ENCODE data around the gene XCL1. TPM values are rescaled to one million over a fixed set of nuclear protein-coding genes. Genes with fewer than 3 reads are reported as not detected.
"Not testable (repeated sequence)": the region's sequence is repeated elsewhere in the genome, so short reads cannot be mapped to it uniquely, and the experiment has no call there.

The XCL1 gene
- total RNA-seq, 2 experiments from 2014 or later, result 0.22 to 0.38 TPM

GRCh38 chr1:168591066-168591465 is 14.7 kb downstream of the XCL1 start:
- DNase-seq, result no peak
- no peaks in the 10 kb centered on the region for H3K9me3 ChIP-seq (ENCODE audit: control insufficient read depth in 1 of 2, insufficient read depth in 1 of 2, low read length in 2 of 2)
- Mint-ChIP-seq H3K36me3 (ENCODE audit: low read depth) (no peaks in the 10 kb centered on the region), H3K4me3 (no peak overlapping the region), H3K27ac (no peak overlapping the region), H3K4me1 (ENCODE audit: low read depth) (no peaks in the 10 kb centered on the region), H3K9me3 (no peaks in the 10 kb centered on the region), H3K27me3 (no peaks in the 10 kb centered on the region)
- intact Hi-C loops (cut with DNase I, micrococcal nuclease), result loop anchor here in 1 of 2 experiments (10.0 kb wide), 1 partner anchor 64 kb away; no protein-coding TSS in a partner anchor
- ATAC-seq (ENCODE audit: poor library complexity), result no peak
- ChIA-PET POLR2A (no interaction called here), CTCF (no interaction called here)
- no peaks in the 10 kb centered on the region for H3K4me1 ChIP-seq (ENCODE audit: insufficient read depth, low read length)
- H3K27ac ChIP-seq (ENCODE audit: low read depth in 1 of 2, low read length in 2 of 2), result no peak overlapping the region
- H3K36me3 ChIP-seq (ENCODE audit: insufficient read depth, low read length), result no peaks in the 10 kb centered on the region
- no peak for TF ChIP-seq CTCF (IDR thresholded peaks at IDR 0.05)
- H3K4me3 ChIP-seq (ENCODE audit: low read length), result no peak overlapping the region
- no peaks in the 10 kb centered on the region for H3K27me3 ChIP-seq (ENCODE audit: control insufficient read depth in 1 of 2, insufficient read depth in 2 of 2, low read length in 2 of 2)

- intact Hi-C loops (cut with DNase I, micrococcal nuclease), result loop anchor here in 1 of 2 experiments (10.0 kb wide), 1 partner anchor 63 kb away; no protein-coding TSS in a partner anchor
- H3K27ac Mint-ChIP-seq, result no peak overlapping the region
- Histone ChIP-seq H3K4me3 (ENCODE audit: low read length) (no peak overlapping the region), H3K4me1 (ENCODE audit: insufficient read depth, low read length) (no peaks in the 10 kb centered on the region), H3K36me3 (ENCODE audit: insufficient read depth, low read length) (no peaks in the 10 kb centered on the region), H3K27me3 (ENCODE audit: control insufficient read depth in 1 of 2, insufficient read depth in 2 of 2, low read length in 2 of 2) (no peaks in the 10 kb centered on the region), H3K27ac (ENCODE audit: low read depth in 1 of 2, low read length in 2 of 2) (no peak overlapping the region), H3K9me3 (ENCODE audit: control insufficient read depth in 1 of 2, insufficient read depth in 1 of 2, low read length in 2 of 2) (no peaks in the 10 kb centered on the region)
- H3K4me3 Mint-ChIP-seq, result no peak overlapping the region
- no peak for DNase-seq
- H3K27me3 Mint-ChIP-seq, result no peaks in the 10 kb centered on the region
- H3K36me3 Mint-ChIP-seq (ENCODE audit: low read depth), result no peaks in the 10 kb centered on the region
- TF ChIP-seq CTCF (IDR thresholded peaks at IDR 0.05), result no peak
- no peaks in the 10 kb centered on the region for H3K9me3 Mint-ChIP-seq
- H3K4me1 Mint-ChIP-seq (ENCODE audit: low read depth), result no peaks in the 10 kb centered on the region
- ChIA-PET POLR2A (no interaction called here), CTCF (no interaction called here)
- ATAC-seq (ENCODE audit: poor library complexity), result no peak
Observed at GRCh38 chr1:168591641-168592250, 15.3 kb downstream of the XCL1 start.

- H3K9me3 Mint-ChIP-seq; ATAC-seq (ENCODE audit: poor library complexity); CTCF ChIA-PET; H3K27ac Mint-ChIP-seq; H3K4me1 Mint-ChIP-seq (ENCODE audit: low read depth); H3K9me3 ChIP-seq (ENCODE audit: control insufficient read depth in 1 of 2, insufficient read depth in 1 of 2, low read length in 2 of 2); H3K4me1 ChIP-seq (ENCODE audit: insufficient read depth, low read length); H3K36me3 Mint-ChIP-seq (ENCODE audit: low read depth); H3K27me3 ChIP-seq (ENCODE audit: control insufficient read depth in 1 of 2, insufficient read depth in 2 of 2, low read length in 2 of 2); H3K4me3 Mint-ChIP-seq; POLR2A ChIA-PET; H3K27ac ChIP-seq (ENCODE audit: low read depth in 1 of 2, low read length in 2 of 2); DNase-seq; H3K27me3 Mint-ChIP-seq; H3K36me3 ChIP-seq (ENCODE audit: insufficient read depth, low read length); H3K4me3 ChIP-seq (ENCODE audit: low read length): not testable (repeated sequence)
- intact Hi-C loops (cut with DNase I, micrococcal nuclease), result loop anchor here in 1 of 2 experiments (10.0 kb wide), 1 partner anchor 59 kb away; no protein-coding TSS in a partner anchor
Observed at GRCh38 chr1:168595403-168595802, 19.0 kb downstream of the XCL1 start.

GRCh38 chr1:168598125-168598524 is 21.7 kb downstream of the XCL1 start:
- TF ChIP-seq CTCF (IDR thresholded peaks at IDR 0.05), result no peak
- no peak for DNase-seq
- POLR2A ChIA-PET, result no interaction called here
- ATAC-seq (ENCODE audit: poor library complexity), result no peak
- Mint-ChIP-seq H3K36me3 (ENCODE audit: low read depth) (no peaks in the 10 kb centered on the region), H3K9me3 (no peaks in the 10 kb centered on the region), H3K4me3 (no peak overlapping the region), H3K4me1 (ENCODE audit: low read depth) (no peaks in the 10 kb centered on the region), H3K27me3 (no peaks in the 10 kb centered on the region), H3K27ac (no peak overlapping the region)
- Histone ChIP-seq H3K4me3 (ENCODE audit: low read length) (no peak overlapping the region), H3K27ac (ENCODE audit: low read depth in 1 of 2, low read length in 2 of 2) (no peak overlapping the region), H3K9me3 (ENCODE audit: control insufficient read depth in 1 of 2, insufficient read depth in 1 of 2, low read length in 2 of 2) (no peaks in the 10 kb centered on the region), H3K4me1 (ENCODE audit: insufficient read depth, low read length) (no peaks in the 10 kb centered on the region), H3K36me3 (ENCODE audit: insufficient read depth, low read length) (no peaks in the 10 kb centered on the region), H3K27me3 (ENCODE audit: control insufficient read depth in 1 of 2, insufficient read depth in 2 of 2, low read length in 2 of 2) (no peaks in the 10 kb centered on the region)
- intact Hi-C loops (cut with DNase I, micrococcal nuclease), result loop anchor here in 1 of 2 experiments (10.0 kb wide), 1 partner anchor 57 kb away; no protein-coding TSS in a partner anchor
- CTCF ChIA-PET, result no interaction called here

Data from CD4-positive, alpha-beta T cell (primary cell).